ENCODE data around the gene WEE1. TPM values are rescaled to one million over a fixed set of nuclear protein-coding genes. Genes with fewer than 3 reads are reported as not detected.

WEE1 gene
- total and polyA plus RNA-seq, 2 experiments from 2014 or later, result 50.7 to 149 TPM

- Mint-ChIP-seq H3K9me3 (no peaks in the 10 kb centered on the region), H3K27me3 (ENCODE audit: insufficient read depth, low read depth, poor library complexity) (peaks cover 12% of the 10 kb centered on the region), H3K4me3 (peak overlapping the region; percentile 48), H3K4me1 (peaks cover 21% of the 10 kb centered on the region), H3K27ac (no peak overlapping the region), H3K36me3 (ENCODE audit: low read depth) (peaks cover 78% of the 10 kb centered on the region)
- DNase-seq (ENCODE audit: low spot score) (no peak), ATAC-seq (no peak)
- Histone ChIP-seq H3K79me2 (replicated peaks; ENCODE audit: insufficient read depth) (peaks cover 62% of the 10 kb centered on the region), H3K4me2 (peak overlapping the region; percentile 78; the same call in 1 of the 2 replicates), H3K4me3 (0 out of 2 replicates have a peak overlapping the region, but pooled peaks have one; percentile 10), H3F3A (replicated peaks; ENCODE audit: low read depth) (peaks cover 9% of the 10 kb centered on the region), H3K27ac (ENCODE audit: low read depth) (peak overlapping the region; percentile 51), H3K36me3 (ENCODE audit: insufficient read depth) (peaks cover 59% of the 10 kb centered on the region), H3K27me3 (ENCODE audit: insufficient read depth) (no peaks in the 10 kb centered on the region), H4K20me1 (replicated peaks; ENCODE audit: insufficient read depth) (peaks cover 19% of the 10 kb centered on the region), H3K9me2 (ENCODE audit: insufficient read depth) (no peaks in the 10 kb centered on the region), H3K4me1 (ENCODE audit: insufficient read depth) (peaks cover 11% of the 10 kb centered on the region), H2AFZ (no peak overlapping the region)
- TF ChIP-seq ZNF462 (CRISPR knock-in tag; IDR thresholded peaks at IDR 0.05) (no peak), ETS1 (IDR thresholded peaks at IDR 0.05) (no peak), EZH2 (IDR thresholded peaks at IDR 0.05; ENCODE audit: low read depth, unreplicated experiment) (no peak), CTCF (conservative IDR thresholded peaks at IDR 0.05; ENCODE audit: low read depth in 2 of 2) (no peak), CREB1 (CRISPR knock-in tag; IDR thresholded peaks at IDR 0.05; ENCODE audit: low read depth) (no peak), EZH2phosphoT487 (IDR thresholded peaks at IDR 0.05; ENCODE audit: unreplicated experiment) (no peak), POLR2AphosphoS5 (IDR thresholded peaks at IDR 0.05; ENCODE audit: low read depth) (no peak), ZNF331 (CRISPR knock-in tag; IDR thresholded peaks at IDR 0.05; ENCODE audit: low read depth) (no peak)
Observed at GRCh38 chr11:9577556-9577955, 4.1 kb downstream of the WEE1 start.
